ENCODE data around the gene PRKG1. TPM values are rescaled to one million over a fixed set of nuclear protein-coding genes. Genes with fewer than 3 reads are reported as not detected.

The PRKG1 gene
- total and polyA plus RNA-seq, 2 donors (not counting 1 experiment from before 2014, with no cell fraction given) = not detected

DNA sequence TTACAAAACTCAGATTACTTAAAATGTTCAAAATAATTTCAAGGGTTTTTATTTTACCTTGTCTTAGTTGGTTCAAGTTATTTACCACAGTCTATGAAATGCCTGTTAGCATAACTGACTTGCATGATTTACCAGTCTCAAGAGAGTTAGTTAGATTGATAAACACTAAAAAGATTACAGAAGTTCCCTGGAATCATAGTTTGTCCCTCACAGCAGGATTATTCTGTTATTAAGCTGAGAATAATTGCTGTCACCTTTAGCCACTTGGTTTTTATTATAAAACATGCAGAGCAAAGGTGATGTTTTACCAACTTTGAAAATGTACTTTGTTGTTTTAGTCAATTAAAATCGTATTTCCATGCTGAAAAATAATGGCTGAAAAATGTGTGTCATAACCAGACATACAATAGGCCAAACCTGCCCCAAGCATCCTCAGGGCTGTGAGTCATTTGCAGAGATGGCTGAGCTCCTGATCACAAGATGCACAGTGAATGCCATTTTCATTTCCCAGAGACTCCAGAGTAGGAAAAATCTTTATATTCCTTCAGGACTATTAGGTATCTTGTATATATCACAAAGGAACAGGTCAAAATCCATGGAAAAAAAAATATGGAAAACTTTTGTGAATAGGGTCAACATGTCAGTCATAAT lies 1152.0 kb downstream of the PRKG1 start:
- no peak overlapping the region for H2AFZ ChIP-seq (ENCODE audit: insufficient read depth, low read depth, low read length, poor library complexity, severe bottlenecking)
- no peaks in the 10 kb centered on the region for H3K27me3 Mint-ChIP-seq
- CTCF ChIA-PET = no interaction called here

DNA sequence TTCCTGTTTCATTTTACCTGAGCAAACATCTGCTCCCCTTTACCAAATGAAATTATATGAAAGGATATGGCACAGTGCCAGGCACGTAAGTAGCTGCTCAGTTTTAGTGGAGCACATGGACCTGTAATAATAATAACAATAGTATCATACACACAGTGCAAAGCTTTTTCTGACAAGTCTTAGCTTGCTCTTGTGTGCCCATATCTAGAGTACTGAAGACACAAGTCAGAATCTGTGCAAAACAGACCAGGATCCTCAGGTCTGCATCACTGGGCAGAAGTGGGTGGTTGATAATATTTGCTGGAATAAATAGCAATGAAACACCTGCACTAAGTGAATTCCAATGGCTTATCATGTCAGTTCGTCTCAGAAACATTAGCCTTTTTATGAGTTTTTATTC lies 1154.3 kb downstream of the PRKG1 start:
- H3K27ac ChIP-seq (ENCODE audit: low read length in 2 of 2) = no peak overlapping the region
- H3K4me2 ChIP-seq (replicated peaks; ENCODE audit: low read depth, low read length, poor library complexity, severe bottlenecking) = no peak overlapping the region
- ChIA-PET CTCF (interaction anchor here (0.9 kb wide), 1 partner anchor 12 kb away, joined by 3 read pairs; no protein-coding TSS in a partner anchor), POLR2A (no interaction called here)
- no peaks in the 10 kb centered on the region for H3K9me3 Mint-ChIP-seq (ENCODE audit: insufficient read depth)
- H3K9ac ChIP-seq (ENCODE audit: low read length) = no peak overlapping the region
- peaks cover 16 to 21% of the 10 kb centered on the region in 2 donors for H3K4me1 ChIP-seq (ENCODE audit: control insufficient read depth in 2 of 2, insufficient read depth in 2 of 2, low read length in 2 of 2)
- H3K27ac Mint-ChIP-seq = no peak overlapping the region
- no peaks in the 10 kb centered on the region for H3K79me2 ChIP-seq (ENCODE audit: control insufficient read depth, insufficient read depth, low read length)
- no peaks in the 10 kb centered on the region for H3K9me3 ChIP-seq (ENCODE audit: control extremely low read depth in 1 of 3, control insufficient read depth in 2 of 3, insufficient read depth in 1 of 3, low read length in 2 of 3)
- H3K27me3 Mint-ChIP-seq = no peaks in the 10 kb centered on the region
- no peak overlapping the region for H3K4me3 ChIP-seq (ENCODE audit: control extremely low read depth in 1 of 5, extremely low read depth in 1 of 5, insufficient read depth in 1 of 5, low read depth in 2 of 5, low read length in 4 of 5)
- intact Hi-C loops (cut with micrococcal nuclease) = no loop called here
- DNase-seq (no peak), ATAC-seq (ENCODE audit: low read depth) (no peak)
- H3K4me1 Mint-ChIP-seq = peaks cover 26% of the 10 kb centered on the region
- WGBS (ENCODE audit: insufficient coverage) = no CpG with 5 or more reads among the region's 2 CpGs
- H3K27me3 ChIP-seq (replicated peaks in 1 of 4; ENCODE audit: control extremely low read depth in 1 of 4, control insufficient read depth in 3 of 4, insufficient read depth in 4 of 4, low read length in 3 of 4) = no peaks in the 10 kb centered on the region
- no peaks in the 10 kb centered on the region for H3K36me3 ChIP-seq (replicated peaks in 1 of 2; ENCODE audit: control extremely low read depth in 1 of 2, control insufficient read depth in 1 of 2, extremely low read depth in 1 of 2, insufficient read depth in 2 of 2, low read length in 1 of 2)
- TF ChIP-seq, protein P1, sequence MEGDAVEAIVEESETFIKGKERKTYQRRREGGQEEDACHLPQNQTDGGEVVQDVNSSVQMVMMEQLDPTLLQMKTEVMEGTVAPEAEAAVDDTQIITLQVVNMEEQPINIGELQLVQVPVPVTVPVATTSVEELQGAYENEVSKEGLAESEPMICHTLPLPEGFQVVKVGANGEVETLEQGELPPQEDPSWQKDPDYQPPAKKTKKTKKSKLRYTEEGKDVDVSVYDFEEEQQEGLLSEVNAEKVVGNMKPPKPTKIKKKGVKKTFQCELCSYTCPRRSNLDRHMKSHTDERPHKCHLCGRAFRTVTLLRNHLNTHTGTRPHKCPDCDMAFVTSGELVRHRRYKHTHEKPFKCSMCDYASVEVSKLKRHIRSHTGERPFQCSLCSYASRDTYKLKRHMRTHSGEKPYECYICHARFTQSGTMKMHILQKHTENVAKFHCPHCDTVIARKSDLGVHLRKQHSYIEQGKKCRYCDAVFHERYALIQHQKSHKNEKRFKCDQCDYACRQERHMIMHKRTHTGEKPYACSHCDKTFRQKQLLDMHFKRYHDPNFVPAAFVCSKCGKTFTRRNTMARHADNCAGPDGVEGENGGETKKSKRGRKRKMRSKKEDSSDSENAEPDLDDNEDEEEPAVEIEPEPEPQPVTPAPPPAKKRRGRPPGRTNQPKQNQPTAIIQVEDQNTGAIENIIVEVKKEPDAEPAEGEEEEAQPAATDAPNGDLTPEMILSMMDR (IDR thresholded peaks at IDR 0.05) = no peak
- no peak for TF ChIP-seq EZH2 (IDR thresholded peaks at IDR 0.05; ENCODE audit: borderline replicate concordance, insufficient read depth, low read depth, low read length, poor library complexity, severe bottlenecking)
- H3K4me3 Mint-ChIP-seq = no peak overlapping the region
- no peak overlapping the region for H2AFZ ChIP-seq (ENCODE audit: insufficient read depth, low read depth, low read length, poor library complexity, severe bottlenecking)
- H4K20me1 ChIP-seq (ENCODE audit: control insufficient read depth, insufficient read depth, low read length, poor library complexity, severe bottlenecking) = no peaks in the 10 kb centered on the region

More for the DNA sequence above, 1152.0 kb downstream of the PRKG1 start:
- H3K27me3 ChIP-seq (replicated peaks in 1 of 4; ENCODE audit: control extremely low read depth in 1 of 4, control insufficient read depth in 3 of 4, insufficient read depth in 4 of 4, low read length in 3 of 4) = no peaks in the 10 kb centered on the region
- peaks cover 8% of the 10 kb centered on the region for H3K4me1 Mint-ChIP-seq
- H3K4me3 ChIP-seq (ENCODE audit: control extremely low read depth in 1 of 5, extremely low read depth in 1 of 5, insufficient read depth in 1 of 5, low read depth in 2 of 5, low read length in 4 of 5) = no peak overlapping the region
- no peak overlapping the region for H3K4me3 Mint-ChIP-seq
- no peak overlapping the region for H3K27ac Mint-ChIP-seq
- no peaks in the 10 kb centered on the region for H3K9me3 ChIP-seq (ENCODE audit: control extremely low read depth in 1 of 3, control insufficient read depth in 2 of 3, insufficient read depth in 1 of 3, low read length in 2 of 3)
- DNase-seq (no peak), ATAC-seq (ENCODE audit: low read depth) (no peak)
- no peak overlapping the region for H3K4me2 ChIP-seq (replicated peaks; ENCODE audit: low read depth, low read length, poor library complexity, severe bottlenecking)
- peaks cover 5% of the 10 kb centered on the region in 2 donors for H3K4me1 ChIP-seq (ENCODE audit: control insufficient read depth in 2 of 2, insufficient read depth in 2 of 2, low read length in 2 of 2)
- H4K20me1 ChIP-seq (ENCODE audit: control insufficient read depth, insufficient read depth, low read length, poor library complexity, severe bottlenecking) = no peaks in the 10 kb centered on the region
- TF ChIP-seq EZH2 (IDR thresholded peaks at IDR 0.05; ENCODE audit: borderline replicate concordance, insufficient read depth, low read depth, low read length, poor library complexity, severe bottlenecking) = no peak
- TF ChIP-seq, protein P1 (IDR thresholded peaks at IDR 0.05) = no peak
- WGBS (ENCODE audit: insufficient coverage) = no CpG with 5 or more reads among the region's 1 CpG
- no peaks in the 10 kb centered on the region for H3K9me3 Mint-ChIP-seq (ENCODE audit: insufficient read depth)
- intact Hi-C loops (cut with micrococcal nuclease) = no loop called here
- H3K79me2 ChIP-seq (ENCODE audit: control insufficient read depth, insufficient read depth, low read length) = no peaks in the 10 kb centered on the region
- no peak overlapping the region for H3K9ac ChIP-seq (ENCODE audit: low read length)
- no peaks in the 10 kb centered on the region for H3K36me3 ChIP-seq (replicated peaks in 1 of 2; ENCODE audit: control extremely low read depth in 1 of 2, control insufficient read depth in 1 of 2, extremely low read depth in 1 of 2, insufficient read depth in 2 of 2, low read length in 1 of 2)
- POLR2A ChIA-PET = no interaction called here
- H3K27ac ChIP-seq (ENCODE audit: low read length in 2 of 2) = no peak overlapping the region

Measured in B cell (primary cell).